ENCODE results near the gene CARMIL3. TPM values are rescaled to one million over a fixed set of nuclear protein-coding genes. Genes with fewer than 3 reads are reported as not detected.

Gene CARMIL3
- total RNA-seq, 1 experiment from 2014 or later = 0.71 TPM

- no peak overlapping the region for H2AFZ ChIP-seq (ENCODE audit: low read depth, low read length, poor library complexity, severe bottlenecking)
- no peaks in the 10 kb centered on the region for H3K9me3 ChIP-seq (ENCODE audit: control insufficient read depth in 1 of 2, insufficient read depth in 1 of 2, low read depth in 1 of 2, low read length in 2 of 2)
- no peaks in the 10 kb centered on the region for H3K9me2 ChIP-seq (ENCODE audit: insufficient read depth)
- BruUV-seq (replicated peaks) = no TSS peak
- DNase-seq (ENCODE audit: low read depth, low spot score) (no peak), ATAC-seq (no peak)
- POLR2A ChIA-PET = interaction anchor here (0.6 to 1.1 kb wide), 2 partner anchors 8 to 61 kb away, joined by 3 to 4 read pairs; partner anchors contain the start of genes DCAF11 and NRL
- H3K79me2 ChIP-seq (ENCODE audit: insufficient read depth, low read length) = no peaks in the 10 kb centered on the region
- peaks cover 6 to 25% of the 10 kb centered on the region in 2 experiments; a peak in 3 of 4 replicates for H3K4me1 ChIP-seq (ENCODE audit: control insufficient read depth in 1 of 2, insufficient read depth in 2 of 2, low read length in 2 of 2)
- TF ChIP-seq CTCF (IDR thresholded peaks at IDR 0.05 in 2 of 3, conservative IDR thresholded peaks at IDR 0.05 in 1 of 3; ENCODE audit: borderline replicate concordance in 1 of 3, insufficient read depth in 1 of 3, low read depth in 2 of 3, low read length in 2 of 3) = no peak
- no peak for TF ChIP-seq FOSL1 (IDR thresholded peaks at IDR 0.05; ENCODE audit: low read depth)
- TF ChIP-seq EZH2 (IDR thresholded peaks at IDR 0.05) = no peak
- TF ChIP-seq SRF (IDR thresholded peaks at IDR 0.05; ENCODE audit: low read depth) = no peak
- TF ChIP-seq TCF7L2 (IDR thresholded peaks at IDR 0.05; ENCODE audit: borderline replicate concordance, extremely low read depth, insufficient read depth, insufficient read length) = no peak
- no peak for TF ChIP-seq POLR2A (IDR thresholded peaks at IDR 0.05; ENCODE audit: borderline replicate concordance, extremely low read depth, insufficient read depth, insufficient read length)
- H4K20me1 ChIP-seq (ENCODE audit: insufficient read depth) = no peaks in the 10 kb centered on the region
- CTCF ChIA-PET = interaction anchor here (1.8 to 5.7 kb wide), 2 partner anchors 55 to 244 kb away, joined by 5 to 116 read pairs; no protein-coding TSS in a partner anchor
- H3K27me3 ChIP-seq (ENCODE audit: insufficient read depth, low read length) = no peaks in the 10 kb centered on the region
- no peak overlapping the region for H3K9ac ChIP-seq (ENCODE audit: low read length)
- intact Hi-C loops (cut with micrococcal nuclease) = no loop called here
- H3K4me2 ChIP-seq (ENCODE audit: low read length) = peak overlapping the region; percentile 97
- H3K27ac ChIP-seq (ENCODE audit: low read depth, low read length) = no peak overlapping the region
- no peaks in the 10 kb centered on the region for H3K36me3 ChIP-seq (ENCODE audit: control insufficient read depth in 1 of 2, insufficient read depth in 2 of 2, low read length in 2 of 2)
- no peak overlapping the region for H3K4me3 ChIP-seq (replicated peaks in 1 of 2; ENCODE audit: low read depth in 1 of 2, low read length in 2 of 2)
- RAD21 ChIA-PET (ENCODE audit: low non-redundant PET in 1 of 2, low total read pairs in 2 of 2, uncharacterized antibody in 2 of 2, unreplicated experiment in 2 of 2) = no interaction called here
These were observed 1.9 kb downstream of the CARMIL3 start for GRCh38 chr14:24053548-24054323.

- H3K4me3 ChIP-seq (replicated peaks in 1 of 2; ENCODE audit: low read depth in 1 of 2, low read length in 2 of 2) = no peak overlapping the region
- H3K9me2 ChIP-seq (ENCODE audit: insufficient read depth) = no peaks in the 10 kb centered on the region
- no peak overlapping the region for H3K4me2 ChIP-seq (ENCODE audit: low read length)
- TF ChIP-seq ATF3 (IDR thresholded peaks at IDR 0.05) = no peak
- TF ChIP-seq EZH2 (IDR thresholded peaks at IDR 0.05) = no peak
- TF ChIP-seq YY1 (IDR thresholded peaks at IDR 0.05; ENCODE audit: extremely low read depth, insufficient replicate concordance, low read depth, low read length) = no peak
- TF ChIP-seq ZFX (IDR thresholded peaks at IDR 0.05) = no peak
- TF ChIP-seq SIN3A (IDR thresholded peaks at IDR 0.05; ENCODE audit: low read depth) = no peak
- no peaks in the 10 kb centered on the region for H4K20me1 ChIP-seq (ENCODE audit: insufficient read depth)
- H2AFZ ChIP-seq (ENCODE audit: low read depth, low read length, poor library complexity, severe bottlenecking) = no peak overlapping the region
- H3K27me3 ChIP-seq (ENCODE audit: insufficient read depth, low read length) = no peaks in the 10 kb centered on the region
- H3K27ac ChIP-seq (ENCODE audit: low read depth, low read length) = no peak overlapping the region
- H3K9ac ChIP-seq (ENCODE audit: low read length) = no peak overlapping the region
- H3K9me3 ChIP-seq (ENCODE audit: control insufficient read depth in 1 of 2, insufficient read depth in 1 of 2, low read depth in 1 of 2, low read length in 2 of 2) = no peaks in the 10 kb centered on the region
- RAD21 ChIA-PET (ENCODE audit: low non-redundant PET in 1 of 2, low total read pairs in 2 of 2, uncharacterized antibody in 2 of 2, unreplicated experiment in 2 of 2) = no interaction called here
- intact Hi-C loops (cut with micrococcal nuclease) = no loop called here
- no peak for DNase-seq (ENCODE audit: low read depth, low spot score)
- BruUV-seq (replicated peaks) = no TSS peak
- CTCF ChIA-PET = interaction anchor here (1.8 to 5.7 kb wide), 2 partner anchors 54 to 243 kb away, joined by 5 to 116 read pairs; no protein-coding TSS in a partner anchor
- H3K36me3 ChIP-seq (ENCODE audit: control insufficient read depth in 1 of 2, insufficient read depth in 2 of 2, low read length in 2 of 2) = no peaks in the 10 kb centered on the region
- POLR2A ChIA-PET = interaction anchor here (0.6 to 1.1 kb wide), 2 partner anchors 8 to 60 kb away, joined by 3 to 4 read pairs; partner anchors contain the start of genes DCAF11 and NRL
- no peaks in the 10 kb centered on the region for H3K79me2 ChIP-seq (ENCODE audit: insufficient read depth, low read length)
- H3K4me1 ChIP-seq (ENCODE audit: control insufficient read depth in 1 of 2, insufficient read depth in 2 of 2, low read length in 2 of 2) = peaks cover 6 to 25% of the 10 kb centered on the region in 2 experiments; a peak in 3 of 4 replicates
- ATAC-seq = no peak
These were observed 2.5 kb downstream of the CARMIL3 start for GRCh38 chr14:24054324-24054641.

Measured in HCT116 (cell line).